ENCODE results near the gene NFYC.

Gene NFYC

GRCh38 chr1:40756523-40756922, 65.0 kb downstream of the NFYC start:
- TF ChIP-seq CTCF (IDR thresholded peaks at IDR 0.05; ENCODE audit: low read depth, low read length), result no peak
- no peak for DNase-seq (ENCODE audit: low read depth in 2 of 2)
- no peak overlapping the region for H3K4me3 ChIP-seq (replicated peaks in 1 of 2; ENCODE audit: low read depth in 2 of 2, low read length in 2 of 2)

- no peak for DNase-seq (ENCODE audit: low read depth in 2 of 2)
- no peak overlapping the region for H3K4me3 ChIP-seq (replicated peaks in 1 of 2; ENCODE audit: low read depth in 2 of 2, low read length in 2 of 2)
- TF ChIP-seq CTCF (IDR thresholded peaks at IDR 0.05; ENCODE audit: low read depth, low read length), result no peak
These were observed 65.6 kb downstream of the NFYC start for GRCh38 chr1:40757084-40757483.

GRCh38 chr1:40758004-40758403, 66.5 kb downstream of the NFYC start:
- DNase-seq (ENCODE audit: low read depth in 2 of 2), result no peak
- TF ChIP-seq CTCF (IDR thresholded peaks at IDR 0.05; ENCODE audit: low read depth, low read length), result no peak
- H3K4me3 ChIP-seq (replicated peaks in 1 of 2; ENCODE audit: low read depth in 2 of 2, low read length in 2 of 2), result no peak overlapping the region

- no peak overlapping the region for H3K4me3 ChIP-seq (replicated peaks in 1 of 2; ENCODE audit: low read depth in 2 of 2, low read length in 2 of 2)
- TF ChIP-seq CTCF (IDR thresholded peaks at IDR 0.05; ENCODE audit: low read depth, low read length), result no peak
- DNase-seq (ENCODE audit: low read depth in 2 of 2), result no peak
These were observed 67.3 kb downstream of the NFYC start for GRCh38 chr1:40758578-40759343.

- no peak for TF ChIP-seq CTCF (IDR thresholded peaks at IDR 0.05; ENCODE audit: low read depth, low read length)
- no peak overlapping the region for H3K4me3 ChIP-seq (replicated peaks in 1 of 2; ENCODE audit: low read depth in 2 of 2, low read length in 2 of 2)
- DNase-seq (ENCODE audit: low read depth in 2 of 2), result peak; percentile 45 to 52
These were observed 69.5 kb downstream of the NFYC start for GRCh38 chr1:40760984-40761383.

GRCh38 chr1:40762144-40762923, 70.8 kb downstream of the NFYC start:
- TF ChIP-seq CTCF (IDR thresholded peaks at IDR 0.05; ENCODE audit: low read depth, low read length), result no peak
- DNase-seq (ENCODE audit: low read depth in 2 of 2), result no peak

More at GRCh38 chr1:40762144-40762923, 70.8 kb downstream of the NFYC start:
- no peak overlapping the region for H3K4me3 ChIP-seq (replicated peaks in 1 of 2; ENCODE audit: low read depth in 2 of 2, low read length in 2 of 2)
